Middle frontal gyrus (tissue), 1 donor: ENCODE data around the gene DAB2IP.

Experiments used
- DNase-seq: peaks from one replicate; pipeline ENCODE4 v3.0.0-alpha.2; 2015; ENCODE audit warnings: low spot score; ENCODE audit errors: extremely low spot score

The DAB2IP gene

DNA sequence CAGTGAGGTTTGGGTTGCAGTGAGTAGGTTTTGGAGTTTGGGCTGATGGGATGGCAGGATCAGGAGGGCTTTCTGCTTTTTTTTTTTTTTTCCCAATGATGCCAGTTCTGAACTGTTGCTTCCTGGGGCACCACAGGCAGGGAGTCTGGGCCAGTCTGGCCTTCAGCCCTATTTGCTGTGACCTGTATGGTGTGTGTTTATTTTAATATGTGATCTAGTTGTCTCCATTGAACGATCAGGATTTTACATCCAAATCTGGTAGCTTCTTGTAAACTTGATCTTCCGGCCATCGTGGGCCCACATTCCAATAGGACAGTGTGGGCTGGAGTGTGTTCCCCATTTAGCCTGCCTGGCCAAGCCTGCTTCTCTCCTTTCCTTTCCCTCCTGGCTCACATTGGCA, 25.8 kb upstream of the DAB2IP start:
- DNase-seq, result no peak

DNA sequence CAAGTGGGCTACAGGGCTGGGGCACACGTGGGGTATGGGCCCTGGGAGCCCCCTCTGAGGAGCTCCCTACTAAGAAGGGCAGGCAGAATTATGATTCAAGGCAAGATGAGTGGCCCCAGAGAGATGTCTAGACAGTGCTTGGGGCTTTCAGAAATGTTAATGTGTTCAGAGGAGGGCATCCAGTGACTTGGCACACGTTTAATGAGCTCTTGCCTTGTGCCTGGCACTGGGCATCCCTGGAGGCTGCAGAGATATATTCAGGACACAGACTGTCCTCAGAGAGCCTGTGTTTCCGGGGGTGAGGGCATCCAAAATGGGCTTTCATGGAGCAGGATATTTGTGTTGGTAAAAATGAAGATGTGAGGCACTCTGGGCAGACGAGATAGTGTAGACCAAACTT, 25.4 kb upstream of the DAB2IP start:
- no peak for DNase-seq

DNA sequence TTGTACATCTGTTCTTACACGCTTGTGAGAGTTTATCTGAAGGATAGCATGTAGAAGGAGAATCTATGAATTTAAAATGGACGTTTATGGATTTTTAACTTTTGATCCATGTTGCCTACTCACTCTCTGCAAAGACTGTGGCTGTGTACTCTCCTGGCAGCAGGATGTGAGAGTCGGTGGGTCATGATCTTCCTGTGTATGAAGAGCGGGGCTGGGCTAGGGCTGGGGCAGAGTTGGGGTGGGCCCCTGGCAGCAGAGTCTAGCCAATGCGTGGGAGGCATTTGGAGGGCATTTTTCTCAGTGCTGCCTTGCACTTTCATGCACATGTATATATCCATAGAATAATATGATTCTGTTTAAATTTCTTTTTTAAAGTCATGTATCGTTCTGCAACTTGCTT, 24.0 kb upstream of the DAB2IP start:
- DNase-seq, result no peak

DNA sequence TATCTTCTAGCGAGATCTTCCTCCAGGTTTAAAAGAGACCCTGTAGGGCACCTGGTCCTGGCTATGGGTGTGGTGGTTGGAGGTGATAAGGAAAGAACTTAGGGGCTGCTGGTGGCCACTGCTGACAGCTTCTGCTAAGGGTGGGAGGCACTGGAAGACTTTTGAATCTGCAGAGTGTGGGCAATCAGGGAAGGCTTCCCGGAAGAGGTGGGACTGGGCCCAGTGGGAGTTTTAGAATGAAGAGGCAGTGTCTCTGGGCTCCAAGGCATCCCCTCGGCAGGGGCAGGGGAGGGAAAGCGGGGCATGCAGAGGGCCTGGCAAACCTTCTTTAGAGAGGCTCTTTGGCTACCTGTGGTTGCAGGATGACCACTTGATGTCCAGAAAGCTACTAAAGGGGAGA, 23.0 kb upstream of the DAB2IP start:
- DNase-seq, result no peak

DNA sequence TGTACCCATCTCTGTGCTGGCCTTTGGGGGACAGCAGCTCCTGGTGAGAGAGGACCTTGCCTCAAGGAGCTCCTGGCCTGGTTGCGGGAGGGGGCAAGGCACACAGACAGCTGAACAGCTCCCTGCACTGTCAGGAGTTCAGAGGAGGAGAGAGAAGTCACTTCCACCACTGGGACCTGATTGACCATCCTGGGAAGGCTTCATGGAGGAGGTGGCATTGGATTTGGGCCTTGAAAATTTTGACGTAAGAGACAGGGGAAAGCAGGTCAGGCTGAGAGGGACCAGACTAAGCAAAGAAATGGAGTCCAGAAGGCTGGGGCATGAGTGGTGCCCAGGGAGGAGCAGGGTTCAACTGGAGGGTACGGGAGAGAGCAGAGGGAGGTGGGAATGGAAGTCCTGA, 20.3 kb upstream of the DAB2IP start:
- no peak for DNase-seq

DNA sequence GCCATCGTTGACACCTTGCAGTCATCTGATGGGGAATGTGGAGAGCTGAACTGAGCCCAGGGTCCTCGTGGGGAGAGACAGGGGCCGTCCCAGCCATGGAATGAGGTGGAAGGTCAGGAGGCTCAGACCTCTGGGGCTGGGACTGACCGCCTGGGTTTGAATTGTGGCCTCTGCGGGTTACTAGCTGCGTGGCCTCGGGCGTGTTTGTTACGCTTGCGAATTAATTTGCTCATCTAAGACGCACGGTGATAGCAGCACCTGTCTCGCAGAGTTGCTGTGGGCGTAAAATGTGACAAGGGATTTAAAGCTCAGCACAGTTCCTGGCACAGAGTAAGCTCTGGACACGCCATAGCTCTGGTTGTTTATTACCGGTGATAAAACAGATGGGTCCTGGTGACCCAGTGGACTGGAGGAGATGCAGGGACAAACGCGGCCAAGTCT, 19.4 kb upstream of the DAB2IP start:
- no peak for DNase-seq

DNA sequence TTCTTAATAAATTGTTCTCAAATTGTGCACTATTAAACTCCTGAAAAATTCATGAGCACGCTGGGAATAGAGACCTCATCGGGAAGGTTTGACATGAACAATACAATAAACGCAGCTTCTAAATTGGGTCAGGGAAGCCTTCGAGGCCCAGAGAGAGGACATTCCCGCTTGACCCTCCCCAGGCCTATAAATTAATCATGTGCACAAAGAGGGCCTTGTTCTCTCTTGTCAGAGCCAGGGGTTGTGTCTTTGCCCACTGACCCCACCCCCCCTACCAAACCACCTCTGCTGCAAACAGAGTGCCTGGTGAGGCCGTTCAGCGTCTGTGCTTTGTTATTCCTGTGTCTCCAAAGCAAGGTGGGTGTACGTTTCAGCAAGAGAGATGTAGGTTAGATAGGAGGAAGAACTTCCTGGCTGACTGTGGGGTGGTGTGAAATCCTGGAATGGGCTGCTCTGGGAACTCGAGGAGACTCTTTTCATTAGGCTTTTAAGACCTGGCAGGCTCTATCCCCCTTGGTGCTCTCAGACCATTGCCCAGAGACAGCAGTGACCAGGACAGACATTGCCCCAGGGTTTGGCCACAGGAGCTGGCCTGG, 18.2 kb upstream of the DAB2IP start:
- no peak for DNase-seq

DNA sequence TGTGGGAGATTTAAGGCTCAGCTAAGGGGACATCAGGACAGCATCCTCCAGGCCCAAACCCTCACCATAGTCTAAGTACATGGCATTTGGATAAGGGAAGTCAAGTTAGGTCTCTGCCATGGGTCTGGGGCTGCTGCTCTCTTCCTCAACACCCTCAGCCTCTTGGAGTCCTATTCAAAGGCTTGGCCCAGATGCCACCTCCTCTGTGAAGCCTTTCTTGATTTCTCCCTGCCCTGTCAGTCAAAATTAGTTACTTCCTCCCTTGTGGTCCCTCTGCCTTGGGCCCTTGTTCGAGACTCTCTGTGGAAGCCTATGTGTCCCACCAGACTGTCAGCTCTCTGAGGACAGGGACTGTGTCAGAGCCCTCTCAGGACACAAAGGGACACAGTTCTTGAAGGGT, 17.7 kb upstream of the DAB2IP start:
- DNase-seq, result no peak

DNA sequence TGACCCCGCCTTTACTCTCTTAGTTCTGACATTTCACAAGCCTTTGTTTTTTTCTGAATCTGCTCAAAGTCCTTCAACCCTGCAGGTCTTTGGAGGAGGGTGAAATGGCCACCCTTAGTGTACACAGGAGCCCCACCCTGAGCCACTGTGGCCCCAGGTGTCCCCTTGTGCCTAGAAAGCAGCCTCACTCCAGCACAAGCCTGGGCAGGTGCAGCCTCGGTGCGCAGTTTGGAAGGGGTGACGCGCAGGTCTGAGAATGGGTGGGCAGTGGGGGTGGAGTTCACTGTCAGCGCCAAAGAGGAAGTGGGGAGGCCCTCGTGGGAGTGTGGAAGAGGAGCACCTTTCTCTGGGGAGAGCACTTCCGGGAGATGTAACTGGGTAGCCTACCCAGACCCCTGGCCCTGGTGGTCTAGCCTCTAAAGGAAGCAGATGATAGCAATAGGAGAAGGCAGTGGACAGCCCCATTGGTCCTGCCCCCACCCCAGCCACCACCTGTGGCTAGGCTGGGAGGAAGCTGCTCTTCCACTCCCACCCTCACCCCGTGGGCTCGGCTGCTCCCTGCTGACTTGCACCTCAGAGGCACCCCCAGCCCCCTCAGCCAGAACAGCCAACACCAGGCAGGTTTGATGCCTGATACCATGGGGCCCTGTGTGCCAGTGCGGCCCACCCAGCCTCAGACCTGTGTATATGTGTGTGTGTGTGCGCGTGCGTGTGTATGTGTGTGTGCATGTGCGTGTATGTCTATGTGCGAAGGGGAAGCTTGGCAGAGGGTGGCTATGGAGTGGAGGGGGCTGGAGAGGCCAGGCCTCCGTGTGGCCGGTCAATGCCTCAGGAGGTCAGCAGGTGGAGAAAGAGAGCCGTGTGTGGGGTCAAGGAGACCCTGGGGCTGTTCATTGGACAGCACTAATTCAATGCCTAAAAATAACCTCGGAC, 16.8 kb upstream of the DAB2IP start:
- no peak for DNase-seq

DNA sequence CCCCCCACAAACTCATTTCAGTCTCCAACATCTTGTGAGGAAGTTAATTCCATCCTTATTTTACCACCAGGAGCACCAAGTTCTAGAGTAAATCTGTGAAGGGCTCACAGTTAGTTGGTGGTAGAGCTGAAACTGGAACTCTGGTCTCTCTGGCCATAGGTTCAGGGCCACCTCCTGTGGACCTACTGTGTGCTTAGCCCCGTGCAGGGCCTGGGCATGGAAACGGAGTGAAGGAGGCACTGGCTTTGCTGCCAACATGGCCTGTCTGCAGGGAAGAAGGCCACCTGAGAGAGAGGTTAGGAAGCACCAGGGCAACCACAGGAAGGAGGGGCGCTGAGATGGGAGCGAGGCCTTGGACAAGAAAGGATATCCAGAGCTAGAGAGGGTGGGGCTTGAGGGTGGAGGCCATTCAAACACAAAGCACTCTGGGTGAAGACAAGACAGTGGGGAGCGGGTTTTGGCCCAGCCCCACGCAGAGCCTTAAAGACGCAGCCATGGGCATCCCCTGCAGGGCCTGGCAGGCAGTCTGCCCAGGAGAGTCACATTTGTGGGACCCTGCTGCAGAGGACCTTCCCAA, 16.0 kb upstream of the DAB2IP start:
- no peak for DNase-seq

DNA sequence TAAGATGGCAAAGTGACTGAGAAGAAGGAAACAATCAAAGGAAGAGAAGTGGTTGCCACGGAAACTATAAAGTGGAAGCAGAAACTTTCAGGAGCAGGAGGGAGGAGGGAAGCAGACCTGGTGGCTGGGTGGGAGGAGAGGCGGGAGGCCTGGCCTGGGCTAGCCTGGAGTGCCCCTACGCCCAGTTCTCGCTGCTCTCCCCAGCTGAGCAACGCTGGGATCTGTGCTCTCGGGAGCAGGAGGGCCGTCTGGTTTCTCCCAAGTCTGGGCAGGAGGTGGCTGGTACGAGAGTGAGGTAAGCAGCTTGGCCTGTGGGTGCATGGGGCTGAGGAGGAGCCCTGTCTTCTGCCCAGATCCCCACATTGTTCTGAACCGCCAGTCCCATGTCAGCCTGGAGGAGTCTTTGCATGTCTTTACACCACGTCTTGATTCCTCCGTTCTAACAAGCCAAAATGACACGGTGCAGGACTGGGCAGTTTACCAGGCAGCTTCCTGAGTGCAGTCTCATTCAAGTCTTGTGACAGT, 15.0 kb upstream of the DAB2IP start:
- no peak for DNase-seq

DNA sequence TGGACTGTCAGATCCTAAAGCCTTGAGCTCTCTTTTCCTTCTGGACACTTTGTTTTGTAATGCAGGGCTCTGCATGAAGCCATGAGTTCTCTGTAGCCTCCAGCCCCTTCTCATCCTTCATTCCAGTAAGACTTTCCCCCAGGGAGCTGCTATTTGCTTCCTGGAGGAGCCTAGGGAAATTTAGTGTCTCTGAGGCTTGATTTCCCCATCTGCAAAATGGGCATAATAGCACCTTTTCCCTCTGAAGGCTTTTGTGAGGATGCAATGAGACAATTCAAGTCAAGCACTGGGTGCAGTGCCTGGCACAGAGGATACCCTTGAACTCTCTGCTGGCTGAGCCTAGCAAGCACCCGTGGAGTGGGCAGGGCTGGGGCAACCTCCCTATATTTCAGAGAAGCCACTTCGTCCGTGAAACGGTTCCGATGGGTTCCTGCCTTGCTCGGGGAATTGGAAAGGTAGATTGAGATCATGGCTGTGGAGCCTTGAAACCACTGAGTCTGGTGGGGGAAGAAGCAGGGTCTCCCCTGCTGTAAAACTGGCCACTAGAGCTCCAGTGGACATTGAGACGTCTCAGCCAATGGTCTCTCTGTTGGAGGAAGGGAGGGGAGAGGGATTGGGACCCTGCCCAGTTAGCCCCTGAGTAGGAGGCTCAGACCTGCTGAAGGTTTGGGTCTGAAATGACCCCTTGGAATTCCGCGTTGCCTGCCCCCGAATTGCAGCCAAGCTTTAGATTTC, 14.3 kb upstream of the DAB2IP start:
- no peak for DNase-seq

DNA sequence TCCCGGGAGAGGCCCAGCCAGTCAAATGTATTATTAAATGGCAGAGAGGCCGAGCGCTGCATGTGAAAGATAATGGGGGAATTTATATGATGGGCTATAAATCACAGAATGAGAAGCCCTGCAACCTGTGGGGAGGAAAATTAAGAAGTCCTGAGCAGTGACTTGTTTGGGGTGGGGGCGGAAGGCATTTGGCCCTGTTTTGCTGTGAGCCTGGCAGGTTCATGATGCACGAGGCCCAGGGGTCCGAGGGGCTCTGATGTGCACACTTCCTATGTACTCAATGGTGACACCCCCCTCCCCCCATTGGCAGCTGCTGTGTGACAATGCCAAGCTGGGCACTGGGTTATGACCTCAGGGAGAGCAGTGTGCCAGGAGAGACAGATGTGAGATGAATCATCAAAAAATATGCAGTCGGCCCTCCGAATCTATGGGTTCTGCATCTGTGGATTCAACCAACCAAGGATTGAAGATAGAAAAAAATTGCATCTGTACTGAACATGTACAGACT, 13.7 kb upstream of the DAB2IP start:
- DNase-seq, result no peak

DNA sequence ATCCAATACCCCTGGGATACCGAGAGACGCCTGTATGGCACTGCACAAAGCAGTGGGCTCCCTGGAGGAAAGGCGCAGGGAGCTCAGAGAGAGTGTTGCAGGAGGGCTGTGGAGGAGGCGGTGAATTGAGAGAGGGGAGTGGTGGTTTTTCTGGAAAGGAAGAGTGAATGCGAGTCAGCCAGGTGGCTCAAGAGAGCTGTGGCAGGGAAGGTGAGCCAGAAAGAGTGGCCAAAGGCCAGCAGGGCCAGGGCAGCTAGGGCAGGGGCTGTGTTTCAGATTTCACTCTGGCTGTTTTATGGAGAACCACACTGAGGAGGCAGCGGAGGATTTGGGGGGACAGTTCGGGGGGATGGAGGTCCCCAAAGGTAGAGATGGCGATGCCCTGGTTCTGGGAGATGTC, 13.0 kb upstream of the DAB2IP start:
- DNase-seq, result no peak

DNA sequence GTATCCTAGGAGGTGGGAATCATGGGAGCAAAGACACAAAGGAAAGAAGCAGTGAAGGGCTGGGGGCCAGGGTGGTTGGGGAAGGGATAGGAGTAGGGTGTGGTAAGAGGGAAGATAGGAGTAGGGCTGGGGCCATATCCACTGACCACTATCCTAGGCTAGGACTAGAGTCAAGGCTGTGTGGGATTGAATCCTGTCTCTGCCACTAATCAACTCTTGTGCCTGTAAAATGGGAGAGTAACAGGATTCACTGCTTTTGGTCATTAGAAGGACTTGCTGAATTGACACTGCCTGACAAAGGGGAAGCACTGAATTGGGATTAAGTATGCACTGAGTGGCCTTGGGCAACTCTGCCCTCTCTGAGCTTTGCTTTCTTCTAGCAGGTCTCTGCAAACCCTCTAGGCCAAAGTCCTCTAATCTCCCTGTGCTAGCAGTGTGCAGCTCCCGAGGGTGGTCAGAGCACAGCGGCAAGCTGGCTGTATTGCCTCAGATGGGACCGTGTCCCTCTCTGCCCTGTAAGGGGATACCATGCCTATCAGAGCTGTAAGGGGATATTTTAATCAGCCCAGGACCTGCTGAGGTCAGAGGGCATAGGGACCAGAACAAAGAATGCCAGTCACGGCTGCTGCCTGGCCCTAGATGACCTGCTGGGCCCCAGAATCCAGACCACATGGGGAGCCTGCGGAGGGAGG, 12.4 kb upstream of the DAB2IP start:
- no peak for DNase-seq

DNA sequence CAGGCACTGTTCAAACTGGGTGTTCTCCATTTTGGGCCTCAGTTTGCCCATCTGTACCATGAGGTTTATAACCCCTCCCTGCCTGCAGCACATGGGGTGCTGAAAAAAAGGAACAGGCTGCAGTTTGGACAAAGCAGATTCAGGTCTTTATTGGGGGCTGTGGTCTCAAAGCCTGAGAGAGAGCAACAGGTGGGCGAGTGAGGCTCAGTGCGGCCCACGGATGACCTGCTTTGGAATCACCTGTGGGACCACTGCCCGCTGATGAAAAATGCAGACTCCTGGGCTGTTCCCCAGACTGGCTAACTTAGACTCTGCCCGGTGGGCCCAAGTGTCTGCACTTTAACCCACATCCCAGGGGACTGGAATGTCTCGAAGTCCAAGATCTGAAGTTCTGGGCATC, 11.8 kb upstream of the DAB2IP start:
- no peak for DNase-seq

DNA sequence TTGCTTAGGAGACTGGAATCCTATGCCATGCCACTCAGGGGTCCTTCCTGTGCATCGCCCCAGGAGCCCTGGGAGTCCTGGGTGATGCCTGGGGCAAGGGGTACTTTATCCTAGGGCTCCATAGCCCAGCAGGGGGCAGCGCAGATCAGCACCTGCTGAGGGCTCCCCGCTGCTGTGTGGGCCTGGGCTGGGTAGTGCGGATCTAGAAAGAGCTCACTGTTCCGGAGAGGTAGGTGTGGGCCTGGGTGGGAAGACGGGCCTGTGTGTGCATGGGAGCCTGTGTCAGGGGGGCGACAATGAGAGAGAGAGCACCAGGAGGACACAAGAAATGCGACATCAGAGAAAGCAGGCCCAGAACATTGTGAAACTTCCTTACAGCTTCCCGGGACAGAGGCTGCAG, 11.4 kb upstream of the DAB2IP start:
- no peak for DNase-seq

DNA sequence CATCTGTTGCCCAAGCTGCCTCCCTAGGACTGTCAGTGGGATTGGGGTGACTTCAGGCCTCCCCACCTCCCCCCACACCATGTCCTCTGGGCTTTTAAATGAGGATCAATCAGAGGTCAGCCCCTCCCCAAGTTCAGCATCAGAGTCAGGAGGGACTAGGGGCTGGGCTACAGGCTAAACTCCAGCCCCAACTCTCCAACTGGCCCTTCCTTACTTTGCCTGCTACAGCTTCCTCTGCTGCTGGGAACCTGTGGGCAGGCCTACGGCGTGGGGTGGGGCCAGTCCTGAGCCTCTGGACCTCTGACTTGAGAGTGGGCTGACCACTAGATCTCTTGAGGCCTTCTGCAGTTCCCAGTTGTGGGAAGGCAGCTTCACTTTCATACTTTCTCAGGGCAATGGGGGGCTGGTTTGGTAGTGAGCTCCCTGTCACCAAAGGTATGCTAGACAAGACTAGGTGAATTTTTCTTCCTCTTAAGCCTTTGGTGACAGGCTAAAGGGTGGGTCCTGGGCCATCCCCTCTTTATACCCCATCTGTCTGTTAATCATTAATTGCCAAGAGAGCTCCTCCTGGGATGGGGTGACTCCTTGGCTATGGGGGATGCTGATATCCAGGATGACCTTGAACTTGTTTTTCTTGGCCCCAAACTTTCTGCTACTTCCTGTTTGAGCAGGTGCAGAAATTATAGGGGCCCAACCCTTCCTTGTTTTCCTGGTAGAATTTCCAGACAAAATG, 10.8 kb upstream of the DAB2IP start:
- DNase-seq, result no peak

DNA sequence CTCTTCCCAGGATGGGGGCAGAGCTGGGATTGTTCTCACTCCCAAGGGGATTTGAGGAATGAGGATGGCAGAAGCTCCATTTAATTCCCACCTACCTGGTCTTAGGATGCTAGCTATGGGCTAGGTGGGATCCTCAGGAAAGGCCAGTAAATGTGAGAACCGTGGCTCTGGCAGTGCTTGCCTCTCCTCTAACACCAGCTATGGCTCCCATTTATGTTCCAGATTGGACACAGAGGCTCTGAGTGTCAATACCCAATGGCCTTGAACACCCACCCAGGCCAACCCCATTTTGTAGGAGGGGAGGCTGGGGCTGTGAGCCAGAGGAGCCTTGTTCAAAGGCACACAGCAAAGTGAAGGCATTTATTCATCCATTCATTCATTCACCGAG, 10.2 kb upstream of the DAB2IP start:
- no peak for DNase-seq

DNA sequence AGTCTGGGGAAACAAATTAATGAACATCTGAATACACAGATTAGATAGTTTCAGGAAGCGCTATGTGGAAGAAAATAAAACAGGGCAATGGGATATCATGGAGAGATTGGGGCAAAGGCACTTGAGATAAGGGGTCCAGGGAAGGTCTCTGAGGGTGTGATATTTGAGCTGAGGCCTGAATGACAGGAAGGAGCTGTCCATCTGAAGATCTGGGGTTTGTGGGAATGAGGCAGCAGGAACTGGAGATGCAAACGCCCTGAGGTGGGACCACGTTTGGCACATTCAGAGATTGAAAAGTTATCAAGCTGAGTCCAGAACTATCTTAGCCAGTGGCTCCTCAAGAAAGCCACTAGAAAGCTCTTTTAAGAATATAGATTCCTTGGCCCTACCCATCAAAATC, 8.7 kb upstream of the DAB2IP start:
- no peak for DNase-seq
